AG08396 (cell line): ENCODE data around the gene SALL1.

Source experiments
- DNase-seq: peaks from one replicate; pipeline ENCODE4 v3.0.0; 2012; ENCODE audit warnings: low spot score, mixed read lengths

The SALL1 gene

DNA sequence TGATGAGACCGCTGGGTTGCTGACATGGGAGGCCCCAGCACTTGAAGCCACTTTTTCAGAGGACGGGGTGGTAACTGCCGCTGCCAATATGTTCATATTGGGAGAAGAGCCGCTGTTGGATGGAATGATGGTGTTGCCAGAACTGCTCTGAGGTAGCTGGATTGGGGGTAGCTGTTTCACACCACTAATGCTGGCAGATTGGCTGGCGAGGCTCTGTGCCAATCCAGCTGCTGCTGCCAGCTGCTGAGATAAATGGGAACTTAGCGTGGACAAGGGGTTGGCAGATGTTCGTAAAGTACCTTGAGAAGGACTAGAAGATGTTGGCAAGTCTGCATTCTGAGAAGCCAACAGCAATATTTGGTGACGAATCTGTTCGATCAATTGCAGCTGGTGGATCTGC lies 10.0 kb downstream of the SALL1 start:
- DNase-seq = no peak

DNA sequence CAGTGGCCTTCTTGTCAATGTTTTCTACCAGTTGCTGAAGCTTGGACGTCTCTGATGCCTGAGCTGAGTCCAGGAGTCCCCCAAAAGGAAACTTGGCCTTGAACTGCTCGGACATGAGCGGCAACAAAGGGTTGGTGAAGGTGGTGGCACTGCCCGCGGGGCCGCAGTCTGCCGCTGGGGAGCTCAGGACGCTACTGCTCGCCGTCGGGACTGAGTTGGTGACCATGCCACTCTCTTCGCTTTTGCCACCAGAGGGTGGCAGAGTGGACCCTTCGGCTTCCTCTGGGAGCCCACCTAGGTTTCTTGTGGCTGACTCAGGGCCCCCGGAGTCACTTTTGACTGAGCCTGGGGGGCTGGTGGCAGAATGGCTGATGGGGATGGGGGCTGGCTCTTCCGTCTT lies 11.0 kb downstream of the SALL1 start:
- DNase-seq = no peak

DNA sequence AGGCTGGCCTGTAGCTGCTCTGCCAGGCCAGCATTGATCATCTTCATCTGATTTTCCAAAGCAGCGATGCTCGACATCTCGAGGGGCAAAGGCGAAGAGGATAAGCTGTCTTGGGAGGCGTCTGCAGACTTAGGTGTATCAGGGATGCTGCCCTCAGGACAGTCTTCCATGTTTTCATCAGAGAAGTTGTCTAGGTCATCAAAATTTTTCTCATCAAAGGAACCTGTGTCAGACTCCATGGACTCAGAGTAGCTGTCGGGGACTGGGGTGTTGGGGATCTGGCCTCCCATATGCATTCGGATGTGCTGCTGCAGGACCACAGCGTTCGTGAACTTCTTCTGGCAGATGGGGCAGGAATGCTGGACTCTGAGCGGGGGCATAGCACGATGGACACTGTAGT lies 11.5 kb downstream of the SALL1 start:
- no peak for DNase-seq

DNA sequence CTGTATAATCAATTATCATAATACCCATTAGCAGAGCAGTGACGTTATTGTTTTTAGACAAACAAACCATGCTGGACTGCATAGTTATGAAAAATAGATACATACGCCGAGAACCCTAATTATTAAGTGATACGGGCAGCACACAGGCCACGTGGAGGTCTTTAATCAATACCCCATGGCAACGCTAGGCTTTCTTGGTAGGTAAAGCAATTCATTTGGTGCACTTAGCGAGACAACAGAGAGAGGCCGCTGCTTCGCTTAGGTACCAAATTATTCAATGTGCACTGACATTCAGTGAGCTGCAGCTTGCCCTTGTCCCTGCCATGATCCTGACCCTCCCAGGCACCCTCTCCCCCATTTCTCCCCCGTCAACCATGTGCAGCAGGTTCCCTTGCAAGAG lies 12.9 kb downstream of the SALL1 start:
- no peak for DNase-seq

DNA sequence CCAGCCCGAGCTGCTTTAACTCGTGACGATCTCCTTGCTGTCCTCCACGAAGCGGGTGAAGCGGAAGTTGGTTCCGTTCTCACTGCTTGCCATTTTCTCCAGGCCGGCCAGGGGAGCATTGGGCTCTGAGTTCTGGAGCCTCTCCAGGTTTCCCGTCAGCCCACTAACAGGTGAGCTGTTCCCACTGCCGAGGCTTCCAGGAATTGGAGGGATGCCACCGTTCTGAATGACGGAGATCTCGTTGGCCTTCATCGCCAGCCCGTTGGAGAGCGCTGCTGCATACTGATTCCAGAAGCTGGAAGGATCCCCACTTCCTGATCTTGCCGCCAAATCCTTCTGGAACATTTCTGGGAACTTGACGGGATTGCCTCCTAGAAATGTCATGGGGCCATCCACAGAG lies 14.0 kb downstream of the SALL1 start:
- DNase-seq = no peak

DNA sequence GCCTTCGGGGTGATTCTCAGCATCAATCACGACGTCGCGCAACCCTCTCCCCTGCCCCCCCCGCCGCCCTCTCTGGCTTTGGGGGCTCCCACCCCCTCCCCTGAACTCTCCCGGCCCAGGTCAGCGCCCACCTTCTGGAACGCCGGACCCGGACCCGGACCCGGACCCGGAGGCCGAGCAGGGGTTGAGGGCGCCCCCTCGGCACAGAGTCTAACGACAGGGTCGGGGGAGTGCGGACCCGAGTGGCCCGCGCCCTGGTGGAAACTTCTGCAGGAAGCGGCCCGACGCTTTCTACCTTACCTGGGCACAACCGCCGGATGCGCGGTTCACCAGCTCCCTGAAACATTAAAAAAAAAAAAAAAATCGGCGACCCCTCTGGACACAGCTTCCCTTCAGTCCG lies 16.2 kb downstream of the SALL1 start:
- DNase-seq = no peak

DNA sequence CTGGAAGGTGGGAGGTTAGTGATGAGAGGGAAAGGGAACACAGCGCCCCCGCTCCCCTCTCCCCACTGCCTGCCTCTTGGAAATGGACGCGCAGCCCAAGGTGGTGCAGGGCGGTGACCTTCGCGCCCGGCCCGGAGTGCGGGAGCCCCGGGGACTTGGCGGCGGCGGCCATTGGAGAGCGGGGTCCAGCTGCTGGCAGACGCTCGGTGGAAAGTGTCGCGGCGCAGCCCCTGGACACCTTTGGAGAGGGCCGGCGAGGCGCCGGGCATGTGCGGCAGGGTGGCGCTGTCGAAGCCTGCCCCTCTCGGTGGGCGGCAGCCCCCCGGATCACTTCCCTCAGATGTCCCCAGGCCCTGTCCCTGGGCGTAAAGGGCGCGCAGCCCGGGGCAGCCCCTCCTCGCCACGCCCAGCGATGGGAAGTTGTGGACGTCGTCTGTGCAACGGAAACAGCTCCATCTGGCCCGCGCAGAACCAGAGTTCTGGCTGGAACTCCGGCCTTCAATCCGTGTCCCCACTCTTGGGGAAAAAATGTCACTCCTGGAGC lies 16.7 kb downstream of the SALL1 start:
- DNase-seq = no peak

DNA sequence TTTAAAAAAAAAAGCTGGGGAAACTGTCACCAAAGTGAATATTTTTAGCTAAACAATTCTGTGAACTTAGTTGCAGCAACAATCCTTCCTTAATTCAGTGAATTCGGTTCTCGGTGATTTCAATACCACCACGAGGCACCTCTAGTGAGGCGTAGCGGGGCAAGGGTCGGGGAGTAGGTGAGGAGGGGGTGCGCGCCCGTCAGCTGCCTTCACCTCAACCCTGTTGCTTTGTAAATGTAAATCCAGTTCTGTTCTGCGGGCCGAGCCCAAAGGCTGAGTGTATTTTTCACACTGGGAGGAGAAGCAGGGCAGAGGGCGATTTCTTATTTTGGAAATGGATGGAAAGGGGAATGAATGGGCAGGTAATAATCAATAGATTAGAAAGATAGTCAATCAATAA lies 17.4 kb downstream of the SALL1 start:
- DNase-seq = no peak

DNA sequence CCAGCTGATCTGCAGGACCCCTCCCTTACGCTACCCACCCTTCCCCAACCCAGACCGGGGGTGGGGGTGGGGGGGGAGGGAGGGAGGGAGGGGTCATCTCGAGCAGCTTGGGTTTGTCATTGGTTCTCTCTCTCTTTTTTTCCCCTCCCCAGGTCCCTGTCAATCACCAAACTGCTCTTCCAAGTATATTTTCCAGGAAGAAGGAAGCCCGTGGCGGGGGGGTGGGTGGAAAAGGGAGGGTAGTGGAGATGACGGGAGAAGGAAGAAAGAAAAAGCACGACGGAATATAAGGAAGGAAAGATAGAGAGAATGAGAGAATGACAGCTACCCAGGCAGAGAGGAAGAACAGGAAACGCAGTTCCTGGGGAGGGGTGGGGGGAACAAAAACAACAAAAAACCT lies 17.9 kb downstream of the SALL1 start:
- DNase-seq = no peak

DNA sequence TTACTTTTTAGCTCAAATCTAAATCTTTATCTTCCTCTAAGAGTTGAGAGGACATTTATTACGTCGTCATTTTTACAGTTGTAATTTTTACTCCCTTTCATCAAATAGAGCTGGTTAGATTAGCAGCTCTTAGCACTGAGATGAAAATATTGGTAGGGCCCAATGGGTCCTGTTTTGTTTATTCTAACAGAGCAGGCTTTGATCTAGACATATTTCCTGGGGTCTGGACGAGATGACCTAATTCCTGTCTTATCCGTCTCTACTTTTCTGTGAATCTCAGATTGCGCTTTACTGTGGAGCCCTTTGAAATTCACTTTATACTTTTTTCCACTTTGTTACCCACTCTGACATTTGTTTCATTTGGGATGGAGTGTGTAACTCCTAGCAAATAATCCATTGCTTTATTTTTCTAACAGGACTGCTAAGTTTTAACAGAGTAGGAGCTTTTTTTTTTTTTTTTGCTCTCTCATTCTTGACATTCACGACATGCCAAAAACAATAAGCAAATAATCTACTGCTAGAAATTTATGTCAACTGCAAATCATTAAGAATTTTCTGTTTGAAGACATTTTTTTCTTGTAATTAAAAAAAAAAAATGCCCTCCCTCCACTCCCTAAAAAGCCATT lies 18.5 kb downstream of the SALL1 start:
- no peak for DNase-seq

DNA sequence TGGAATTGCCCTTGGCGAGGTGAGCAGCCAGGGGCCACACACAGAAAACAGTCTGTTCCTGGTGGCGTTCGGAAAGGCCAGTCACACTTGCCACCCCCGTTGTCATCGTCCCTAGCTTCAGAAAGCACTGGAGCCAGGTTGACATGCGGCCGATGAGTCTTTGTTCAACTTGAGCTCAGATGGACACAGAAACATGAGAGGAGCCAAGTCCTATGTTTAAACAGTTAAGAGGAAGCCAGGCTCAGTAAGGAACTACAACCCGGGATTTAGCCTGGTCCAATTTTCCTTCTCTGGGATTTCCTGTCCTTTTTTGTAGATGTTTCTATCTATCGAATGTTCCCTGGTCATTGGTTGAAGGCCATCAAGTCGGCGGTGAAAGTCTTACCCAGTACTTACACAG lies 19.5 kb downstream of the SALL1 start:
- no peak for DNase-seq

DNA sequence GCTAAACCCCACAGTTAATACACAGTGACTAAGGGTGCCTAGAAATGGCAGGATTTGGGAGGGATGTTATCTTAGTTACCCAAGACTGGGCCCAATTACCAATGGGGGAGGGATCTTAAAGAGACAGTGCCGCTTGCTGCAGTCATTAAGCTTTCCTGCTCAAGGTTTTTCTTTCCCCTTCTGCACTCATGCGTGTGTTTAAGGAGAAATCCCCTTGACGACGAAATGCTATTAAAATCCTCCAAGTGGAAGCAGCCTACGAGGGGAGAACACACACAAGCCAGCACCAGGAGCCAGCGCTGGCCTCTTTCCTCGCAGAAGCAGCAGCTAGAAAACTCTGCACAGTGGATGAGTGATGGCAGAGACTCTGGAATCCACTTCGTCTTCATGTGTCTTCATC lies 22.0 kb downstream of the SALL1 start:
- DNase-seq = no peak

DNA sequence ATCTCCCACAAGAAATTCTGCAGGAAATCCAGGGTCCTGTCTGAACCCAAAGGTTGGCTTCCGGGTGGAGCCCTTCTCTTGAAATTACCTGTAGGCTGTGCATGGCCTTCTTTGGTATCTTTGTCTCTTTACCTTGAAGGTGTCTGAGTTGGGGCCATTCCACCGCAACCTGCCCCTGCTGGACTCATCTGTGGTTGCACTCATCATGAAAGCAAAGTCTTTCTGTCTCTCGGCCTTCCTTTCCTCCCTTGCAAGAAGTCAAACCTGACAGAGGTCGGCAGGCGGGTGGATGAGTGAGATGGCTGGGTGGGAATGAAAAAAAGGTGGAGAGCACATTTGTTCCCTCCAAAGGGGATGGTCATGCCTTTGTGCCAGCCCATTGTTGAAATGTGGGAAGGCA lies 25.1 kb downstream of the SALL1 start:
- no peak for DNase-seq

DNA sequence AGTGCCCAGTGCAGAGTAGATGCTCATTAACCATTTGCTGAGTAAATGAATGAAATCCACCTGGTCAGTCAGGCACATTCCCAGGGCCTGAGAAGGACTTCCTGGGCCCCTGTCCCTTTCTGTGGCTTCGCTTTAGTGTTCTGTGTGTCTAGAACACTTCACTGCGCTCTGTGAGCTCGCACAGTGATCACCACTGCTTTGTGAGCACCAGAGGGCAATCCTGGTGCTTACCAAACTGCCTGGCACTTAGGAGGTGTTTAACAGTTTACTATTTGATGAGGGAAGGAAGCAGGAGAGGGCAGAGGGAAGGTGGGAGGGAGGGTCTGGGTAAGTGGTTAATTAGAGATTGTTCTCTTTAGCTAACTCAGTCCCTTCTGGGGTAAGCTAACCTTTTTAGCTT lies 26.2 kb downstream of the SALL1 start:
- no peak for DNase-seq

DNA sequence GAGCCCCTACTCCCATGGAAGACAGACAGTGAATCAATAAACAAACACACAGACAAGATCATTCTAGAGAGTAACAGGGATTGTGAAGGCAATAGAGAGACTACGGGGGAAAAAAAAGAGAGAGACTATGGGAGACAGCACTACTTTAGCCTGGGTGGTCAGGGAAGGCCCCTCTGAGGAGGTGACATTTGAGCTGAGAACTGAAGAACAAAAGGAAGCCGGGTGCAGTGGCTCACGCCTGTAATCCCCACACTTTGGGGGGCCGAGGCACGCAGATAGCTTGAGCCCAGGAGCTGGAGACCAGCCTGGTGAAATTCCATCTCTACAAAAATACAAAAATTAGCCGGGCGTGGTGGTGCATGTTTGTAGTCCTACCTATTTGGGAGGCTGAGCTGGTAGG lies 29.2 kb downstream of the SALL1 start:
- no peak for DNase-seq

DNA sequence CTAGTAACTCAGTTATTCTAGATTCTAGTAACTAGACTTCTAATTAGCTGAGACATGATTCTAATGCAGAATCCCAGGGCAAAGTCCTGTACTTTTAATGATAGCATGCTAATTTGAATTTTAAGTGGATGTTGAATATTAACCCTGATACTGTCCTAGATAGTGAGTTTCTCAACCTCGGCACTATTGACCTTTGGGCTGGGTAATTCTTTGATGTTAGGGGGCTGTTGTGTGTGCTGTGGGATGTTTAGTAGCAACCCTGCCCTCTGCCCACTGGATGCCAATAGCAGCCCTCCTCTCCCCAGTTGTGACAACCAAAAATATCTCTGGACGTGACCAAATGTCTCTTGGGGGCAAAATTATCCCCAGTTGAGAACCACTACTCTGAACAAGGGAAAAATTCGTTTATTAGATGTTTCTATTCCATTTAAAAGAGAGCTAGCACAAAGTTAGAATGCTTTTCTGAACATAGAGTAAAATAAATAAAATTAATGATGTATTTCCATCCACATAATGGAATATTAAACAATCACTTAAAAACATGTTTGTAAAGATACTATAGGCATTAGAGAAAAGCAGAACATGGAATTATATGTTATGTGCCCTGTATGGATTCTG lies 30.2 kb downstream of the SALL1 start:
- no peak for DNase-seq

DNA sequence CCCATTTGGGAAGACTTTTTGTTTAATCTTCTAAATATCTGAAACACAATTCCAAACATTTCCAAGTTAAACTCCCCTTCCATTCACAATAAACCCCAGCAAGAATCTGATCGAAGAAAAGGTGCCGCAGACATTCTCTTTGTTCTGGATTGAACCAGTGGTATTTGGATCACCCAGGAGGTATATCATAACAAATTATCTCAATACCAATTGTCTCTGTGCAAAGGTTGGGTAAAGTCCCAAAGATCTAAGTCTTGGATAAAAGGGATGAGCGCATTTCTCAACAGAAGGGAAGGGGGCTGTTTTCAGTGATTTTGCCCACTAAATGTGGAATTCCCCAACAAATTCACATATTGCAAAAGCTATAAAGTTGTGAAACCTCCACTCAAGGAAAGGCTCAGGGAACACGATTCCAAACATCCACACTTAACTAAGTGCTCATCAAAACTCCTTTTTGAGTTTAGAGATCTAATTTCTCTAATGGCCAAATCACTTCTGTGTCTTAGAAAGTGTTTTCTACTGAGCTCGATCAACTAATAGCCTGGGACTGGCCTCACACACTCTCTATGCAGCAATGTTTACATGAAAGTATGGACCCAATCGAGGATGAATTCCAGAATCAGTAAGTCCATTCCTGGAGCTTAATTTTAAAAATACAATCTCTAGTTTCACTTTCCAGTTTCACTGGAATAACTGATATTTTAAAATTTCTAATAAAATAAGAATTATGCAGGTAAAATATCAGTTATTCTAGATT lies 30.9 kb downstream of the SALL1 start:
- no peak for DNase-seq

DNA sequence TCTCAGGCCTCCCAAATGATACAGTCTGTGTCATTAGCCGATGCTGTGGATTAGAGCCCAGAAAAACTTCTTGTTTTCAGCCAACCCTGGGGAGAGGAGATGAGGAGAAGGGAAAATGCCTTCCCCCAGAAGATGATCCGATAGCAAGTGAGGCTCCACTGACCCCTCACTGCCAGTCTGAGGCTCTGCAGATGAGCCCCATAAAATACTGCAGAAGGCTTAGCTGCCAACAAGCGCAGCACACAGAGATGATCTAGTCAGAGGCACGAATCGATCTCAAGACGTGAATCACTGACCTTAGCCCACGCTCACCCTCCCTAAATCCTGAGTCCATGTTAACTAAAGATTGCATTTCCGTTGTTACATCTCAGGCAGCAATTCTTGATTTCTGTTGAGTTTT lies 31.5 kb downstream of the SALL1 start:
- no peak for DNase-seq

DNA sequence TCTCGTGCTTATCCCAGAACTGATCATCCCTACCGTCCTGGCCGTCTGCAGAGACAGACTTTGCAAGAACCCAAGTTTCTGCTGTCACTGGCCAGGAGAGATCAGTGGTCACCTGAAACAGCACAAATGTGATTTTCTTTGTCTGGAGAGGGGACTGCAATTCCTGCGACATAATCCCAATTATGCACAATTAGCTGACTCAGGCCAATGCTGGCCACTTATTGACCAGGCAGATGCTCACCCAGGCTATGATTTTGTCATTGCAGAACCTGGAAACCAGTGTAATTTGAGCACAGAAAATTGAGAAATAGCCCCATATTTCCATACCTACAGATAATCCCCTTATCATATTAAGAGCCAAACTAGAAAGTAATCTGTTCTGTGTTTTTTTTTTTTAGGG lies 34.7 kb downstream of the SALL1 start:
- DNase-seq = no peak

DNA sequence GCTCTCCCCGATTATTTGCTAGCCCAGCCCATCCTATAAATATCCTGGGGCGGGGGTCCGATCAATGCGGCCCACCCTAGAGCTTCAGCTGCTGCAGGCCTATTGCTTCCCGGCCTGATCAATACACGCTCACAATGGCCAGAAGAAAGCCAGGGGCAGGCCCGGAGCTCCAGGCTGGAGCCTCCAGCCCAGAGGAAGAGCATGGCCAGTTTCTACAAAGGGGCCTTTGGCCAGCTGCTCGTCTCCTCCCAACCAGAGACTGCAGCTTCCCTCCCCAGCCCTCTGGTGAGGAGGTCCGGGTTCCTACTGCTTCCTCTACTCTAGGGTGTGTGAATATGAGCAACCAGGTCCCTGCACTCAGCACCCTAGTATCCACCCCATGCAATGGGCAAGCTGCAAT lies 36.7 kb downstream of the SALL1 start:
- DNase-seq = no peak

DNA sequence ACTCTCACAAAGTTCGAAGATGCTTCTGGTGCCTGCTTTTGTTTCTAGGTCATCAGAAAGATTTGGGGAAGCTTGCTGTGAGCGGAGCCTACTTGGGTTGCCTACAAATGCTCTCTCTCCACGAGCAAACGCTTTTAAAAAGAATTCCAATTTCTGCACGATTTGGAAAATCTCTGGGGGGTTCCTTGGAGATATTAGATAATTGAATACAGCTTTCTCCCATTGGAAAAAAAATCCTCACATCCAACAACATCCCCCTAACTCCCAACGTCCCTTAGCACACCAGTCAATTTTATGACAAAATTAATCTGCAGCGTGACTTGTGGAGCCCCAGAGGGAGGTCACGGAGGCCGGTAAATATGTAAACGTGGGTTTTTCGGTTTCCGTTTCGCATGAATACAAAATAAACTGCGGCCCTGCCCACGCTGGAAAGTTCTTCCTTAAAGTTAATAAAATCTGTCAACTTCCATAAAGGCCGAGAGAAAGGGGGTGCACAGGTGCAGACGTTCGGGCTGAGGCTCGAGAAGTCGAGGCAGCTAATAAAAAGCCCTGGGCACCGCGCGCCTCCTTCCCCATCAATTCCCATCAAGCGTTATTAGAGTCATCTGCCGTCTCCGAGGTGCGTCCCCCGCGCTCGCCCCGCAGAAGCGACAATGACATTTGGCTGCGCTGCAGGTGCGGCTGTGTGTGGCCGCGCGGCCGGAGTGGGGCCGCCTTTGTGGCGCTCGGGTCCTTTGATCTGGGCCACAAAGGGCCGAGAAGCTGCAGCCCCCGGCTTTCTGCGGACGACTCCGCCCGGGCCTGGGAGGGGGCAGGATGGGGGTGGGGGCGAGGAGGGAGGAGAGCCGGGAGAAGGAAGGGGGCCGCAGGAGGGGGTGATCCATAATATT lies 37.6 kb downstream of the SALL1 start:
- no peak for DNase-seq

DNA sequence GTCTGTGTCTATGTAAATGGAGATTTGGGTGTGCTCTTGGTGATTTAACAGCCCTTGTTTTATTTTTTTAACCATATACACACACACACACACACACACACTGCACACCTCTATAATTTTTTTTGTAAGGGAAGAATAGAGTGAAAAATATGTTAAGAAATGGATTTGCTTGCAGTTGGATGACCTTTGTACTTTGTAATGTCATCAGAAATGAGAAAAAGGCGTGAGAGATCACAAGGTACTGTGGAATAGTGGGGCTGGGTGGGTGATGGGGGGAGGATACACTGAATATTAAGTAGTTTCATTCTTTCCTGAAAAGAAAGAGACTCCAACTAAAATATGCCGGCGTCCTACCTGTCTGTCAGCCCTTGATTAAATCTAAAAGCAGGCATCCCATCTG lies 38.7 kb downstream of the SALL1 start:
- DNase-seq = no peak
